ENCODE measurements around the gene PRCD. TPM values are rescaled to one million over a fixed set of nuclear protein-coding genes. Genes with fewer than 3 reads are reported as not detected.

The PRCD gene
- total RNA-seq, 1 donor from 2014 or later, result 5.8 TPM

- no peak for TF ChIP-seq CTCF (conservative IDR thresholded peaks at IDR 0.05; ENCODE audit: low read depth, low read length)
- no peak overlapping the region for H3K4me3 ChIP-seq (ENCODE audit: low read depth, low read length)
- DNase-seq (ENCODE audit: low read depth), result no peak
Observed at GRCh38 chr17:76549215-76549518, 9.3 kb downstream of the PRCD start.

GRCh38 chr17:76549539-76549938 is 9.7 kb downstream of the PRCD start:
- TF ChIP-seq CTCF (conservative IDR thresholded peaks at IDR 0.05; ENCODE audit: low read depth, low read length), result no peak
- H3K4me3 ChIP-seq (ENCODE audit: low read depth, low read length), result no peak overlapping the region
- no peak for DNase-seq (ENCODE audit: low read depth)

- TF ChIP-seq CTCF (conservative IDR thresholded peaks at IDR 0.05; ENCODE audit: low read depth, low read length), result no peak
- peak; percentile 80 for DNase-seq (ENCODE audit: low read depth)
- H3K4me3 ChIP-seq (ENCODE audit: low read depth, low read length), result no peak overlapping the region
Observed at GRCh38 chr17:76550712-76551615, 11.1 kb downstream of the PRCD start.

- TF ChIP-seq CTCF (conservative IDR thresholded peaks at IDR 0.05; ENCODE audit: low read depth, low read length), result no peak
- DNase-seq (ENCODE audit: low read depth), result no peak
- no peak overlapping the region for H3K4me3 ChIP-seq (ENCODE audit: low read depth, low read length)
Observed at GRCh38 chr17:76551685-76552084, 11.8 kb downstream of the PRCD start.

GRCh38 chr17:76553178-76553908 is 13.5 kb downstream of the PRCD start:
- no peak overlapping the region for H3K4me3 ChIP-seq (ENCODE audit: low read depth, low read length)
- no peak for DNase-seq (ENCODE audit: low read depth)
- TF ChIP-seq CTCF (conservative IDR thresholded peaks at IDR 0.05; ENCODE audit: low read depth, low read length), result no peak

- TF ChIP-seq CTCF (conservative IDR thresholded peaks at IDR 0.05; ENCODE audit: low read depth, low read length), result no peak
- DNase-seq (ENCODE audit: low read depth), result peak; percentile 68
- no peak overlapping the region for H3K4me3 ChIP-seq (ENCODE audit: low read depth, low read length)
Observed at GRCh38 chr17:76554131-76554530, 14.3 kb downstream of the PRCD start.
